ENCODE results near the gene GSTM1.
"Not testable (repeated sequence)": the region's sequence is repeated elsewhere in the genome, so short reads cannot be mapped to it uniquely, and the experiment has no call there.

Gene GSTM1

DNA sequence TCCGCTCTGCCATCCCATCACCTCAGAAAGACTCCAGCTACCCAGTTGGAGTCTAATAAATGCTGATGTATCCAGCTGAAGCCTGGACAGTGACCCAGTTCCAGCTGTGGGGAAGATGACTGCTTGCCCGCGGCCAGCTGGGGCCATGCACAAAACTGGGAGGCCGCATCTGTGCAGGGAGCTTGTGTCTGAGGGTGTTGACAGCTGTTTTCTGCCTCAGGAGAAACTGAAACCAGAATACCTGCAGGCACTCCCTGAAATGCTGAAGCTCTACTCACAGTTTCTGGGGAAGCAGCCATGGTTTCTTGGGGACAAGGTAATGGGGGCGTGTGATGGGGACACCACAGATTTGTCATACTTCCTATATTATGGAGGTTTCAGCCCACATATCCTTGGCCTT, 16.6 kb upstream of the GSTM1 start:
- in situ Hi-C loops (cut with HindIII; ENCODE audit: low pct_ligation_motif_present, low sequenced_read_pairs), result no loop called here
- DNase-seq, result no peak
- Histone ChIP-seq H3K36me3 (replicated peaks) (no peaks in the 10 kb centered on the region), H3K27me3 (replicated peaks) (no peaks in the 10 kb centered on the region), H3K27ac (no peak overlapping the region), H3K4me3 (ENCODE audit: low read depth, low read length) (no peak overlapping the region)
- TF ChIP-seq, protein P1, sequence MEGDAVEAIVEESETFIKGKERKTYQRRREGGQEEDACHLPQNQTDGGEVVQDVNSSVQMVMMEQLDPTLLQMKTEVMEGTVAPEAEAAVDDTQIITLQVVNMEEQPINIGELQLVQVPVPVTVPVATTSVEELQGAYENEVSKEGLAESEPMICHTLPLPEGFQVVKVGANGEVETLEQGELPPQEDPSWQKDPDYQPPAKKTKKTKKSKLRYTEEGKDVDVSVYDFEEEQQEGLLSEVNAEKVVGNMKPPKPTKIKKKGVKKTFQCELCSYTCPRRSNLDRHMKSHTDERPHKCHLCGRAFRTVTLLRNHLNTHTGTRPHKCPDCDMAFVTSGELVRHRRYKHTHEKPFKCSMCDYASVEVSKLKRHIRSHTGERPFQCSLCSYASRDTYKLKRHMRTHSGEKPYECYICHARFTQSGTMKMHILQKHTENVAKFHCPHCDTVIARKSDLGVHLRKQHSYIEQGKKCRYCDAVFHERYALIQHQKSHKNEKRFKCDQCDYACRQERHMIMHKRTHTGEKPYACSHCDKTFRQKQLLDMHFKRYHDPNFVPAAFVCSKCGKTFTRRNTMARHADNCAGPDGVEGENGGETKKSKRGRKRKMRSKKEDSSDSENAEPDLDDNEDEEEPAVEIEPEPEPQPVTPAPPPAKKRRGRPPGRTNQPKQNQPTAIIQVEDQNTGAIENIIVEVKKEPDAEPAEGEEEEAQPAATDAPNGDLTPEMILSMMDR (IDR thresholded peaks at IDR 0.05; ENCODE audit: low read depth, low read length, missing control alignments), result no peak

DNA sequence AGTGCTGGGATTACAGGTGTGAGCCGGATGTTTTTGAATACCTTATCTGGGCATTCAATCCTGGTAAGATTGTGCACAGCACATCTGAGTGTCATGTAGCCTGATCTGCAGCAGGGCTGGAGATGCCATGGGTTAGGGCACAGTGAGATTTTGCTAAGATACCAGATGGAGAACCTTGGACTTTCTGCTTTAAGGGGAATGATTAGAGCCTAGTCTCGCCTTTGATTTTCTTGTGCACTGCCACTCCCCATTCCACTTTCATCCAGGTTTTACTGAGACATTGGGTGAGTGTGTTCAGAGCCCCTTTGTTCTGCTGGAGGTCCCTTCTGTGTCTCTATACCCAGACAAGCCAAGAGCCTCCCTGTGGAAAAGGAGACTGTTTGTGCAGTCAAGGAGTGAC, 13.8 kb upstream of the GSTM1 start:
- DNase-seq; in situ Hi-C loops (cut with HindIII; ENCODE audit: low pct_ligation_motif_present, low sequenced_read_pairs); H3K27me3 ChIP-seq (replicated peaks); H3K36me3 ChIP-seq (replicated peaks); H3K27ac ChIP-seq; H3K4me3 ChIP-seq (ENCODE audit: low read depth, low read length): not testable (repeated sequence)

DNA sequence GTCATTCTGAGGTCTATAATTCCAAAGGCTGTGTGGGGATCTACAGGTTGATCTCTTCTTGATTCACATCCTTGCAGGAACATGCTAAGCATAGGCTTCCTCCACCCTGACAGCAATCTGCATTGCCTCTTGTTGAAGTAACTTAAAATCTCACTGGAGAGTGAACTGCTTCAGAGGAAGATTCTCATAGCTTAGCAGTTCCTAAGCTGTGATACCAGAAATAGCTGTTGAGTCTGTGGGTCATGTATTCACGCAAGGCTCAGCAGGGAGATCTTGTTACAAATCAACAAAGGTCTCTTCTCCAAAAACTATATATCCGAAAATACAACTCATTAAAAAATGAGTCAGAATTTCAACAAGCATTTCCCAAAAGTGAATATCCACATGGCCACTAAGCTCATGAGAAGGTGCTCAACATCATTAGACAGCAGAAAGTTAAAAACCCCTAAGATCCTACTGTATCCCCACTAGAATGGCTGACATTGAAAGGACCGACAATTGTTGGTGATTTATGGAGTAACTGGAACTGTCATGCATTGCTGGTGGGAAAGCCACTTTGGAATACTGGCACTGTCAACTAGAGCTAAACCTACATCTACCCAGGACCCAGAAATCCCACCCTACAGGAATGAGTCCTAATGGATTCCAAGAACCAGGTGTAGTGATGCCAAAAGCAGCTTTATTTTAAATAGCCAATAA, 10.8 kb upstream of the GSTM1 start:
- H3K27me3 ChIP-seq (replicated peaks); H3K27ac ChIP-seq; H3K36me3 ChIP-seq (replicated peaks); H3K4me3 ChIP-seq (ENCODE audit: low read depth, low read length); DNase-seq; in situ Hi-C loops (cut with HindIII; ENCODE audit: low pct_ligation_motif_present, low sequenced_read_pairs): not testable (repeated sequence)

DNA sequence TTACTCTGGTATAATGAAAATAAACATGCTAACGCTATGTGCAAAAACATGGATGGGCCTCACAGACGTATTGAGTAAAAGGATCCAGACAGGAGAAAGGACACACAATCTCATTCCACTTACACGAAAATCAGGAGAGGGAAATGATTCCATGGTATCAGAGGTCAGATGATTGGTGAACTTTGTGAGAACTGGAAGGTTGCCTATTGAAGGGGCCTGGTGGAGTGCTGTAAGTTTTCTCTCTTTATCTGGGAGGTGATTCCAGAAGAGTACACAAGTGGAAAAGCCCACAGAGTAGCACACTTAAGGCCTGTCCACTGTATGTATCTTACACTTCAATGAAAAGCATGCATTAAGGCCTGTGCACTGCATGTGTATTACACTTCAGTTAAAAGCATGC, 10.2 kb upstream of the GSTM1 start:
- no peaks in the 10 kb centered on the region for H3K27me3 ChIP-seq (replicated peaks)
- H3K36me3 ChIP-seq (replicated peaks), result no peaks in the 10 kb centered on the region
- TF ChIP-seq, protein P1 (IDR thresholded peaks at IDR 0.05; ENCODE audit: low read depth, low read length, missing control alignments), result no peak
- H3K4me3 ChIP-seq (ENCODE audit: low read depth, low read length), result no peak overlapping the region
- H3K27ac ChIP-seq, result no peak overlapping the region
- in situ Hi-C loops (cut with HindIII; ENCODE audit: low pct_ligation_motif_present, low sequenced_read_pairs), result no loop called here
- no peak for DNase-seq

DNA sequence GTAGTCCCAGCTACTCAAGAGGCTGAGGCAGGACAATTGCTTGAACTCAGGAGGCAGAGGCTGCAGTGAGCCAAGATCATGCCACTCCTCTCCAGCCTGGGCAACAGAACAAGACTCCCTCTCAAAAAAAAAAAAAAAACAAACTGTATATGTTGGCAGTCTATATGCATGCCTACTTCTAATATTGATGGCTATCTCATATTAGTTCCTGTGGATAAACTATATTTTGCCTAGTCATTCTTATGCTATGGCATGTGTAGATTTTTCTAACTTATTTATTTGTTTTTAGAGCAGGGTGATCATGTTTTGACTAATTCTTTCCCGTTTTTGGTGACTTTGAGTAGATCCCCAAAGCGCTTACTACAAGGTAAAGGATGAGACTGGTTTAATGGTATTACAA, 9.0 kb upstream of the GSTM1 start:
- H3K36me3 ChIP-seq (replicated peaks); in situ Hi-C loops (cut with HindIII; ENCODE audit: low pct_ligation_motif_present, low sequenced_read_pairs); H3K27me3 ChIP-seq (replicated peaks); DNase-seq; H3K4me3 ChIP-seq (ENCODE audit: low read depth, low read length); H3K27ac ChIP-seq: not testable (repeated sequence)

DNA sequence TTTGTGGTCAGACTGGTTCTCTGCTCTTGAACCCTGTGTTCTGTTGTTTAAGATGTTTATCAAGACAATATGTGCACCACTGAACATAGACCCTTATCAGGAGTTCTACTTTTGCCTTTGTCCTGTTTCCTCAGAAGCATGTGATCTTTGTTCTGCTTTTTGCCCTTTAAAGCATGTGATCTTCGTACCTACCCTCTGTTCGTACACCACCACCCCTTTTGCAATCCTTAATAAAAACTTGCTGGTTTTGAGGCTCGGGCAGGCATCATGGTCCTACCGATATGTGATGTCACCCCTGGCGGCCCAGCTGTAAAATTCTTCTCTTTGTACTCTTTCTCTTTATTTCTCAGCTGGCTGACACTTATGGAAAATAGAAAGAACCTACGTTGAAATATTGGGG, 2.8 kb upstream of the GSTM1 start:
- H3K27me3 ChIP-seq (replicated peaks); H3K27ac ChIP-seq; H3K4me3 ChIP-seq (ENCODE audit: low read depth, low read length); in situ Hi-C loops (cut with HindIII; ENCODE audit: low pct_ligation_motif_present, low sequenced_read_pairs); DNase-seq; H3K36me3 ChIP-seq (replicated peaks): not testable (repeated sequence)

DNA sequence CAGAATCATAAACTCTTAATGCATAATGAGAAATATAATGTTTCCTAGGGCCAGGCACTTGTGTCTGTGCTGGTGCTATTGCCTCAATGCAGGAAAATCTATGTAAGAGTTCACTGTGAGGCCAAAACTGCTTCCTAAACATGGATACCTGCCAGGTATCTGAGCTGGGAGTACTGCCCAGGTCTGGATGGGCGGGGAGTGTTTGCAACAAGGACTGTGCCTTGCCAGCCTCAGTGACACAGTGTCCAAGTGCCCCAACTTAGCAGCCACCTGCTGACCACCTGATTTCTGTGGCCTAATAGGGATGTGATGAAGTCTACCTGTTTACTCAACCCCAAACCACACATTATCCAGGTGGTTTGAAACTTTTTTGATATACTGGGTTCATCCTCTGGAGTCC, 2.2 kb upstream of the GSTM1 start:
- in situ Hi-C loops (cut with HindIII; ENCODE audit: low pct_ligation_motif_present, low sequenced_read_pairs); H3K27me3 ChIP-seq (replicated peaks); H3K36me3 ChIP-seq (replicated peaks); H3K4me3 ChIP-seq (ENCODE audit: low read depth, low read length); H3K27ac ChIP-seq; DNase-seq: not testable (repeated sequence)

DNA sequence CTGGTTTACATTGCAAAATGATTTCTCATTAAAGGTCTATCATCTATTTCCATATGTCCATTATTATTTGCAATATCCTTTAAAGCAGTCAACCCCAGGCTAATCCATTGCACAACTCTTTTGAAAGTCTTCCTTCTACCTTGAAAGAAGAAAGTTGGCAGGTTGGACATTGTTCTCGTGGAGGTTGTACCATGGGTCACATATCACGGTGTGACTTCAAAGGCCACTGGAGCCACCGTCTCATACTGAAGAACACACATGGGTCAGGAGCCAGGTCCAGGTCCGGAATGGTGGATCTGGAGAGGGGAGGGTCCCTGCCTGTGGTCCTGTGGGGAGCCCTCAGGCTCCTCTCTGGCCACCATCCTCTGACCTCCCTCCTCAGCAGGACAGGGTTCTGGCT, 1.7 kb upstream of the GSTM1 start:
- H3K4me3 ChIP-seq (ENCODE audit: low read depth, low read length); H3K36me3 ChIP-seq (replicated peaks); H3K27ac ChIP-seq; in situ Hi-C loops (cut with HindIII; ENCODE audit: low pct_ligation_motif_present, low sequenced_read_pairs); DNase-seq; H3K27me3 ChIP-seq (replicated peaks): not testable (repeated sequence)

DNA sequence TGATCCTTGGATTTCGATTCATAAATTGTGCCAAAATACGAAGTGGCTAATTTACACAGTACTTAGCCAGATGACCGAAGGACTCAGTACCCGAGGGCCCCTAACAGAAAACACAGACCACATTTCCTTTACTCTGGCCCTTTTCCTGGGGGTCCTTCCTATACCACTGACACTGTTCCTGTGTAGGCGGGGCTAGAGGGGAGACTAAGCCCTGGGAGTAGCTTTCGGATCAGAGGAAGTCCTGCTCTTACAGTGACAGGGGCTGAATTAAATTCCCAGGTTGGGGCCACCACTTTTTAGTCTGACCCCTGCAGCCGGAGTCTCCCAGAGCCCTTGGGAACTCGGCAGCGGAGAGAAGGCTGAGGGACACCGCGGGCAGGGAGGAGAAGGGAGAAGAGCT, 508 bp upstream of the GSTM1 start:
- H3K27me3 ChIP-seq (replicated peaks); in situ Hi-C loops (cut with HindIII; ENCODE audit: low pct_ligation_motif_present, low sequenced_read_pairs); H3K27ac ChIP-seq; DNase-seq; H3K36me3 ChIP-seq (replicated peaks): not testable (repeated sequence)
- H3K4me3 ChIP-seq (ENCODE audit: low read depth, low read length), result peak overlapping the region; percentile 60

Measured in brain microvascular endothelial cell (primary cell).